ENCODE data around the gene ADAMTSL5. TPM values are rescaled to one million over a fixed set of nuclear protein-coding genes. Genes with fewer than 3 reads are reported as not detected.

The ADAMTSL5 gene
- total RNA-seq, 1 experiment from 2014 or later: 0.86 TPM

DNA sequence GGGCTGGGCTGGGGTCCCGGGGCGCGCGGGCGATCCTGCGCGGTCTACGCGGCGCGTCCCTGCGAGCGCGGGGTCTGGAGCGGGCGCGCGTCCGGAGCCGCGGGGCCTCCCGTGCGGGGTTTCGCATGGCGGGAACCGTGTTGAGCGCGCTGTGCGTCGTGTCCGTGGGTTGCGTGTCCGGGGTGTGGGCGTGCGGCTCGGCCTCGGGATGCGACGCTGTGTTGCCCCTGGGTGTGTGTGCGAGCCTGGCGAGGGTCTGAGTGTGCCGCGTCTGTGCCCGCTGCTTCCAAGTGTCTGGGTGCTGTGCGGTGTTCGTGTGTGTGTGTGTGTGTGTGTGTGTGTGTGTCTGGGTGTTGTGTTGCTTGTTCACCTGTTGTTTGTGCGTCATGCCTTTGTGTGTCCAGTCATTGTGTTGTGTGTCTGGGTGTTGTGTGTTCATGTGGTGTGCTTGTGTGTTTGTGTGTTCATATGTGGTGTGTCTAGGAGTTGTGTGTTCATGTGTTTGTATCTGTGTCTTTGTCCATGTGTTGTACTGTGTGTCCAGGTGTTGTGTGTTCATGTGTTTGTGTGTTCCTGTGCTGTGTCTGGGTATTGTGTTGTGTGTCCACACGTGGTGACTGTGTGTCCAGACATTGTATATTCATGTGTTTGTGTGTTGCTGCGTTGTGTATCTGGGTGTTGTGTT lies 11.6 kb upstream of the ADAMTSL5 start:
- TF ChIP-seq EZH2 (IDR thresholded peaks at IDR 0.05; ENCODE audit: borderline replicate concordance, low read depth, low read length, poor library complexity, severe bottlenecking): peak; percentile 58
- TF ChIP-seq, protein P1, sequence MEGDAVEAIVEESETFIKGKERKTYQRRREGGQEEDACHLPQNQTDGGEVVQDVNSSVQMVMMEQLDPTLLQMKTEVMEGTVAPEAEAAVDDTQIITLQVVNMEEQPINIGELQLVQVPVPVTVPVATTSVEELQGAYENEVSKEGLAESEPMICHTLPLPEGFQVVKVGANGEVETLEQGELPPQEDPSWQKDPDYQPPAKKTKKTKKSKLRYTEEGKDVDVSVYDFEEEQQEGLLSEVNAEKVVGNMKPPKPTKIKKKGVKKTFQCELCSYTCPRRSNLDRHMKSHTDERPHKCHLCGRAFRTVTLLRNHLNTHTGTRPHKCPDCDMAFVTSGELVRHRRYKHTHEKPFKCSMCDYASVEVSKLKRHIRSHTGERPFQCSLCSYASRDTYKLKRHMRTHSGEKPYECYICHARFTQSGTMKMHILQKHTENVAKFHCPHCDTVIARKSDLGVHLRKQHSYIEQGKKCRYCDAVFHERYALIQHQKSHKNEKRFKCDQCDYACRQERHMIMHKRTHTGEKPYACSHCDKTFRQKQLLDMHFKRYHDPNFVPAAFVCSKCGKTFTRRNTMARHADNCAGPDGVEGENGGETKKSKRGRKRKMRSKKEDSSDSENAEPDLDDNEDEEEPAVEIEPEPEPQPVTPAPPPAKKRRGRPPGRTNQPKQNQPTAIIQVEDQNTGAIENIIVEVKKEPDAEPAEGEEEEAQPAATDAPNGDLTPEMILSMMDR (conservative IDR thresholded peaks at IDR 0.05; ENCODE audit: low read depth, low read length): no peak
- Histone ChIP-seq H3K9me3 (ENCODE audit: low read depth, low read length, poor library complexity, severe bottlenecking) (no peaks in the 10 kb centered on the region), H3K4me3 (ENCODE audit: low read depth, low read length, poor library complexity, severe bottlenecking) (peak overlapping the region; percentile 26), H3K27me3 (replicated peaks; ENCODE audit: insufficient read depth, low read depth, low read length, poor library complexity) (peaks cover 28% of the 10 kb centered on the region), H3K27ac (ENCODE audit: low read depth, low read length, poor library complexity, severe bottlenecking) (no peak overlapping the region), H3K4me1 (ENCODE audit: insufficient read depth, low read length, poor library complexity, severe bottlenecking) (peaks cover 4% of the 10 kb centered on the region), H3K36me3 (ENCODE audit: insufficient read depth, low read length, poor library complexity, severe bottlenecking) (no peaks in the 10 kb centered on the region)
- CTCF ChIA-PET: no interaction called here
- POLR2A ChIA-PET (ENCODE audit: low non-redundant PET): interaction anchor here (0.6 kb wide), 1 partner anchor 83 kb away, joined by 4 read pairs; no protein-coding TSS in a partner anchor
- no TSS peak for BruUV-seq (replicated peaks)
- DNase-seq (ENCODE audit: low spot score): no peak
- intact Hi-C loops (cut with micrococcal nuclease; ENCODE audit: unreplicated experiment): no loop called here

DNA sequence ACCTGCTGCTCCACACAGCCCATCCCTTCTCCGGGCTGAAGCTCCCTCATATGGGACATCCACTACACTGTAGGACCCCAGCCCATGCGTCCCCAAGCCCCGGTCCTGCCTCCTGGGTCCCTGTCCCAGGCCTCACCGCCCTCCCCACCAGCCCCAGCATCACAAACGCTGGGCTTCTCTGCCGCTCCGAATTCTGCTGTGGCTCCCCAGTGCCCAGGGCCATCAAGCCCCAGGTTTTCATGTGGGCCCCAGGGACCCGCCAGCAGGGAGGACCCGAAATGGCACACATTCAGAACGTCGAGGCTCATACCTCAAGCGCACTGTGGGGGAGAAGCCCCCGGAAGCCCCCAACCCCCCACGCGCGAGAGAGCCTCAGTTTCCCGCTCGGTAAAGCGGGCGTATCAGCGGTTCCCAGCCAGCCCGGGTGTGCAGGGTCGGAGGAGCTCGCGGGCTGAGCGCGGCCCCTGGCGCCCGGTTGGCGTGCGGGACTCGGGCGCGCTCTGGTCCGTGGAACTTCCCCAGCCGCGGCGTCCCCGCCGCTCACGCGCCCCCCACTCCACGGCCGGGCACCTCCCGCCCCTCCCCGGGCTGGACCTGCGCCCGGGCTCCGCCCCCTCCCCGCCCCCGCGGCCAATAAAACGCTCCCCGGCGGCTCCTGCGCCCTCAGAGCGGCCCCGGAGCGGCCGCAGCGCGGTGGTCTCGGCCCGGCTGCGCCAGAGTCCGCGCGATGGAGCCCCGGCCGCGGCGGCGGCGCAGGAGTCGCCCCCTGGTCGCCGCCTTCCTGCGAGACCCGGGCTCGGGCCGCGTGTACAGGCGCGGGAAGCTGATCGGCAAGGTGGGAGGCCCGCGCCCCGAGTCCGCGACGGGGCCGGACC lies 10.8 kb upstream of the ADAMTSL5 start, which contains the start of gene PLK5:
Gene PLK5 (plus strand): TSS at position 666 of the 875 bp plus-strand sequence. CDS start 2,920 bp downstream, outside the sequence.
- no TSS peak for BruUV-seq (replicated peaks)
- Histone ChIP-seq H3K27me3 (replicated peaks; ENCODE audit: insufficient read depth, low read depth, low read length, poor library complexity) (peaks cover 28% of the 10 kb centered on the region), H3K27ac (ENCODE audit: low read depth, low read length, poor library complexity, severe bottlenecking) (no peak within 1 kb of the TSS), H3K36me3 (ENCODE audit: insufficient read depth, low read length, poor library complexity, severe bottlenecking) (no peaks in the 10 kb centered on the region), H3K4me1 (ENCODE audit: insufficient read depth, low read length, poor library complexity, severe bottlenecking) (peaks cover 4% of the 10 kb centered on the region), H3K4me3 (ENCODE audit: low read depth, low read length, poor library complexity, severe bottlenecking) (peak within 1 kb of the TSS; percentile 26), H3K9me3 (ENCODE audit: low read depth, low read length, poor library complexity, severe bottlenecking) (no peaks in the 10 kb centered on the region)
- TF ChIP-seq, protein P1 (conservative IDR thresholded peaks at IDR 0.05; ENCODE audit: low read depth, low read length): no peak
- no peak for TF ChIP-seq EZH2 (IDR thresholded peaks at IDR 0.05; ENCODE audit: borderline replicate concordance, low read depth, low read length, poor library complexity, severe bottlenecking)
- ChIA-PET CTCF (no interaction called here), POLR2A (ENCODE audit: low non-redundant PET) (interaction anchor here (0.6 kb wide), 1 partner anchor 84 kb away, joined by 4 read pairs; no protein-coding TSS in a partner anchor)
- DNase-seq (ENCODE audit: low spot score): no peak
- intact Hi-C loops (cut with micrococcal nuclease; ENCODE audit: unreplicated experiment): no loop called here

DNA sequence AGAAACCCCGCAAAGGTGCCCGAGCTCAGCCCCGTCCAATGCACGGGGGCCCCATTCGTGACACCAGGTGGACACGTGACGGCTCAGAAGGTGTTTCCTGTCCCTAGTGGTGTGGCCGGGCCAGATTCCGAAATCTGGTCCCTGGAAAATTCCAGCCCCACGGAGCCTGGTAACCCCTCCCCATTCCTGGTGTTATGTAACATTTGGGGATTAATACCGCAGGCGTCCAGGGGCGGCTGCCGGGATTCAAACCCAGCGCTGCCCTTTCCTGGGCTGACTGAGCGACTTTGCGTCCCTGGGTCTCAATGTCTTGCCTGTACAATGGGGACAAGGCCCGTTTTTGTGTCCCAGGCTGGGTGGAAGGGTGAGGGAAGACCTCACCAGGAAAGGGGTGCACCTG lies 10.0 kb upstream of the ADAMTSL5 start:
- no peaks in the 10 kb centered on the region for H3K9me3 ChIP-seq (ENCODE audit: low read depth, low read length, poor library complexity, severe bottlenecking)
- POLR2A ChIA-PET (ENCODE audit: low non-redundant PET): interaction anchor here (0.6 kb wide), 1 partner anchor 254 kb away, joined by 3 read pairs; the partner anchor contains the start of gene CIRBP
- no peak for DNase-seq (ENCODE audit: low spot score)
- intact Hi-C loops (cut with micrococcal nuclease; ENCODE audit: unreplicated experiment): no loop called here
- H3K4me1 ChIP-seq (ENCODE audit: insufficient read depth, low read length, poor library complexity, severe bottlenecking): peaks cover 4% of the 10 kb centered on the region
- TF ChIP-seq EZH2 (IDR thresholded peaks at IDR 0.05; ENCODE audit: borderline replicate concordance, low read depth, low read length, poor library complexity, severe bottlenecking): no peak
- CTCF ChIA-PET: no interaction called here
- H3K27ac ChIP-seq (ENCODE audit: low read depth, low read length, poor library complexity, severe bottlenecking): no peak overlapping the region
- no TSS peak for BruUV-seq (replicated peaks)
- H3K4me3 ChIP-seq (ENCODE audit: low read depth, low read length, poor library complexity, severe bottlenecking): no peak overlapping the region
- H3K36me3 ChIP-seq (ENCODE audit: insufficient read depth, low read length, poor library complexity, severe bottlenecking): no peaks in the 10 kb centered on the region
- H3K27me3 ChIP-seq (replicated peaks; ENCODE audit: insufficient read depth, low read depth, low read length, poor library complexity): peaks cover 28% of the 10 kb centered on the region

Data from A673 (cell line).